ENCODE measurements around the gene SUMO4. TPM values are rescaled to one million over a fixed set of nuclear protein-coding genes. Genes with fewer than 3 reads are reported as not detected.

The SUMO4 gene
- total and polyA plus RNA-seq, 8 donors, result 0.09 to 1.5 (median 0.86) TPM; not detected in 1

DNA sequence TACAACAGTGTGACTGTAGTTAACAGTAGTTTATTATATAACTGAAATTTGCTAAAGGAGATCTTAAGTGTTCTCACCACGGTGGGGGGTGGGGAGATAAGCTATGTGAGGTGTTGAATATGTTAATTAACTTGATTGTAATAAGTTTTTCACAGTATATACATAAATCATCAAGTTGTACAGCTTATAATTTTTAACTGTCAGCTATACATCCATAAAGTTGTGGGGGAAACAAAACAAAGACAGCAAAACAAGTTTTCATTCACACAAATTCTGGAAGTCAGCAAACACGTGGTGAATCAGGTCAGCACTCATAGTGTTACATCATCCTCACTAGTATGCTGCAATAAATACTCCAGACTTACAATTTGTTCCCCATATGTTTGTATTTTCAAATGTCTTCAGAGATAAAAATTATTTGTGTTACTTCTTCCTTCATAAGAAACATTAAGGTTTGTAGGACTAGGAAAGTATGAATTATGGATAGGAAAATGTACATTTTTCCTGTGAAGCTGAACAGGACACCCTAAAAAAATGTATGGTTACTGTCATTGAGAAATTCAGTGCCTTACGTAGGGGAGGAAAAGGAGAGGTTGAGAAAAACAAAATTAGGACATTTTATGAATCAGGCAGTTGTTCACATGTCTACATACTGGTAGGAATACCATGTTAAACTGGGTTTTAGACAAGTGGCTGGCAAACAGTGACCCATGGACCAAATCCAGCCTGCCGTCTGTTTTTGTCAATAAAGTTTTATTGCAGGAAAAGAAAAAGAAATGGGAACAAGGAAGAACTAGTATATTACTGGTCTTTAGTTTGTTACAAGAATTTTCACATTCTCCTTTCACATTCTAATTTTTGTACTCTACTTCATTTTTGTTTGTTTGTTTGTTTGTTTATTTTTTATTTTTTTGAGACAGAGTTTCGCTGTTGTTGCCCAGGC is 6.0 kb downstream of the SUMO4 start:
- TF ChIP-seq, protein P1, sequence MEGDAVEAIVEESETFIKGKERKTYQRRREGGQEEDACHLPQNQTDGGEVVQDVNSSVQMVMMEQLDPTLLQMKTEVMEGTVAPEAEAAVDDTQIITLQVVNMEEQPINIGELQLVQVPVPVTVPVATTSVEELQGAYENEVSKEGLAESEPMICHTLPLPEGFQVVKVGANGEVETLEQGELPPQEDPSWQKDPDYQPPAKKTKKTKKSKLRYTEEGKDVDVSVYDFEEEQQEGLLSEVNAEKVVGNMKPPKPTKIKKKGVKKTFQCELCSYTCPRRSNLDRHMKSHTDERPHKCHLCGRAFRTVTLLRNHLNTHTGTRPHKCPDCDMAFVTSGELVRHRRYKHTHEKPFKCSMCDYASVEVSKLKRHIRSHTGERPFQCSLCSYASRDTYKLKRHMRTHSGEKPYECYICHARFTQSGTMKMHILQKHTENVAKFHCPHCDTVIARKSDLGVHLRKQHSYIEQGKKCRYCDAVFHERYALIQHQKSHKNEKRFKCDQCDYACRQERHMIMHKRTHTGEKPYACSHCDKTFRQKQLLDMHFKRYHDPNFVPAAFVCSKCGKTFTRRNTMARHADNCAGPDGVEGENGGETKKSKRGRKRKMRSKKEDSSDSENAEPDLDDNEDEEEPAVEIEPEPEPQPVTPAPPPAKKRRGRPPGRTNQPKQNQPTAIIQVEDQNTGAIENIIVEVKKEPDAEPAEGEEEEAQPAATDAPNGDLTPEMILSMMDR (IDR thresholded peaks at IDR 0.05), result no peak

DNA sequence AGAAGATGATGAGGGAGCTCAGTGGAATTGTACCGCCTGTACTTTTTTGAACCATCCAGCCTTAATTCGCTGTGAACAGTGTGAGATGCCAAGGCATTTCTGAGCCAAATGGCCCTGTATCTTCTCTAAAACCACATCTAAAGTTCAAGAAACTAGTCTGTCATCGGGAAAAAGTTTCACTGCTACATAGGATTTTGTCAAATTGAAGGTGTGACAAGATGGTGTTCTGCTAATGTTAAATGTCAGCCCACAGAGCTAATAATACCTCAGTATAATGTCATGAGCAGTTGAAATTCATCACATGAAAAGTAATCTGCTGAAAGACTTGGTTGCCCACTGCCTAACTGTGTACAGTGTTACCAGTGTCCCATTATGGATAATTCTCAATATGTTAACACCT is 9.6 kb downstream of the SUMO4 start:
- Histone ChIP-seq H3K27me3 (no peaks in the 10 kb centered on the region), H3K4me1 (no peaks in the 10 kb centered on the region), H3K36me3 (peaks cover 0 to 15% (median 5%) of the 10 kb centered on the region in 3 donors), H3K4me3 (no peak overlapping the region), H3K27ac (no peak overlapping the region), H3K9me3 (no peaks in the 10 kb centered on the region)
- WGBS, 2 donors, result 97 to 98% methylated on average over 3 of the region's 3 CpGs
- DNase-seq (no peak), FAIRE-seq (no peak), ATAC-seq (no peak)
- intact Hi-C loops (cut with DNase I), result no loop called here
- TF ChIP-seq, protein P1 (IDR thresholded peaks at IDR 0.05), result no peak

More for the DNA sequence above, 6.0 kb downstream of the SUMO4 start:
- intact Hi-C loops (cut with DNase I), result no loop called here
- H3K27me3 ChIP-seq, result no peaks in the 10 kb centered on the region
- DNase-seq (no peak), ATAC-seq (no peak), FAIRE-seq (no peak)
- no peak overlapping the region for H3K4me3 ChIP-seq
- H3K9me3 ChIP-seq, result no peaks in the 10 kb centered on the region
- no peak overlapping the region for H3K27ac ChIP-seq
- 91 to 94% methylated on average over 5 of the region's 5 CpGs for WGBS, 2 donors
- H3K36me3 ChIP-seq, result peaks cover 0 to 16% (median 5%) of the 10 kb centered on the region in 3 donors
- no peaks in the 10 kb centered on the region for H3K4me1 ChIP-seq

DNA sequence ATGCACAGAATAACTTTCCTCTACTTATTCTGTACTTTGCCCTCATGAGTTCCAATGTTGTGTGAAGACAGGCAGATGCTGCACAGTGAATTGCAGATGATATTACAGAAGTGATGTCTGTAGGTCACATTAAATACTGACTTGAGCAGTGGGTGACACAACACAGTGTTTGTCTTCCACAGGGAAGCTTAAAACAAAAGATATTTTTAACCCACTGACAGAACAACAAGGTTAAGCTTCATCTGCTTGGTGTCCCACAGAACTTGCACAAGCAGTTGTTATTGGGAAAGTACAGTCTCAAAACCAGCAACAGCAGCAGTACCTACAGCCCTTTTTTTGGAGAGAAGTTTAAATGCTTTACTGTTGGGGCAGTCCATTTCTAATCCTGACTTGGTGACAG is 10.5 kb downstream of the SUMO4 start:
- no peak for ATAC-seq
- FAIRE-seq, result no peak

DNA sequence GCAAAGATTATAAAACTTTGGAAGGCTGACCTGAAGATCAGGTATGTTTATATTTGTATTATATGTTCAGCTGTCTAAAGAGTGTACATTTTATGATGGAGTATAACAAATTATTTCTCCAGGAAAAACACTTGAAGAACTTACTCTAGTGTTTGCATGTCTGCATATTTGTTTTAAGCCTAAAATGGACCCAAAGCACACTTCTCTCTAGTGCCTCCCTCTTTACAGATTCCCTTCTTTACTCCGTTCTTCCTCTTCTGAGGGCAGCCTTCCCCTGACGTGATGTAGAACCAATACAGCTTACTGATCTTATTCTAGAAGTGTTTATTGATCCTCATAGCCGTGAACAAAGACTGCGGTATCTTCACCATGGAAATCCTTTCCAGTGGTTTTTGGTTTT is 13.9 kb downstream of the SUMO4 start:
- no peaks in the 10 kb centered on the region for H3K9me3 ChIP-seq
- H3K4me3 ChIP-seq, result no peak overlapping the region
- DNase-seq, result no peak
- intact Hi-C loops (cut with DNase I), result no loop called here
- TF ChIP-seq, protein P1 (IDR thresholded peaks at IDR 0.05), result no peak
- no peak for ATAC-seq
- H3K27me3 ChIP-seq, result no peaks in the 10 kb centered on the region
- no peak for FAIRE-seq
- no peak overlapping the region for H3K27ac ChIP-seq
- WGBS, 2 donors, result 73 to 92% methylated on average over 4 of the region's 4 CpGs
- H3K36me3 ChIP-seq, result peaks cover 0 to 13% (median 5%) of the 10 kb centered on the region in 3 donors
- no peaks in the 10 kb centered on the region for H3K4me1 ChIP-seq

More for the DNA sequence above, 10.5 kb downstream of the SUMO4 start:
- Histone ChIP-seq H3K9me3 (no peaks in the 10 kb centered on the region), H3K4me3 (no peak overlapping the region), H3K27me3 (no peaks in the 10 kb centered on the region), H3K36me3 (peaks cover 0 to 13% (median 5%) of the 10 kb centered on the region in 3 donors), H3K27ac (no peak overlapping the region), H3K4me1 (no peaks in the 10 kb centered on the region)
- no peak for DNase-seq
- TF ChIP-seq, protein P1 (IDR thresholded peaks at IDR 0.05), result no peak
- intact Hi-C loops (cut with DNase I), result no loop called here

DNA sequence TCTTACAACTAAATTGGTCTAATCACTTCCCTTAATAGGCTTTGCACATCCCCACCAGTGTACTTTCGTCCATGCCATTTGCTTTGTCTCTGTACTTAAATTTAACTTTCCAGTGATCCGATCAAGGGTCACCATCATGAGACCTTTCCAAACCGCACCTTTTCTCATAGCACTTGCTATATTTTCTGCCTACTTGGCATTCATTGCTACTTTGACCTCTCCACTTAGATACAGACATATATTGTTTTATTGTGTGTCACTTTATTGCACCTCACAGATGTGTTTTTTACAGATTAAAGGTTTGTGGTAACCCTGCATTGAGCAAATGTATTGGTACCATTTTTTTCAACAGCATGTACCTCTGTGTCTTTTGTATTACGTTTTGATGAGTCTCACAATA is 14.8 kb downstream of the SUMO4 start:
- ATAC-seq (no peak), FAIRE-seq (no peak), DNase-seq (no peak)
- H3K27ac ChIP-seq, result no peak overlapping the region
- H3K27me3 ChIP-seq, result no peaks in the 10 kb centered on the region
- no peaks in the 10 kb centered on the region for H3K4me1 ChIP-seq
- no peak overlapping the region for H3K4me3 ChIP-seq
- intact Hi-C loops (cut with DNase I), result no loop called here
- no peaks in the 10 kb centered on the region for H3K9me3 ChIP-seq
- TF ChIP-seq, protein P1 (IDR thresholded peaks at IDR 0.05), result no peak
- 91 to 93% methylated on average over 4 of the region's 4 CpGs for WGBS, 2 donors
- peaks cover 0 to 8% (median 5%) of the 10 kb centered on the region in 3 donors for H3K36me3 ChIP-seq

All from pancreas (tissue), 10 donors.